GM23338 (cell line): ENCODE data around the gene ATP6V1A. TPM values are rescaled to one million over a fixed set of nuclear protein-coding genes. Genes with fewer than 3 reads are reported as not detected.
A peak's percentile ranks its signal among the peaks of the same experiment; 100 is the strongest.

Experiments used
- ATAC-seq: fragments of 200-7000 bp; cut with Tn5 transposase; 3 replicates; pipeline ENCODE4 v1.9.1; 2020
- DNase-seq: peaks from one replicate; pipeline ENCODE4 v3.0.0-alpha.2; 2015; ENCODE audit warnings: low spot score
- H2AFZ ChIP-seq: fragments of 200-600 bp; sonication (generic); 2 replicates; pipeline ENCODE4 v1.8.0; 2016; ENCODE audit warnings: antibody characterized with exemption, mild to moderate bottlenecking, moderate library complexity
- H3F3A ChIP-seq: fragments of 200-600 bp; sonication (generic); replicated peaks from 2 replicates; pipeline ENCODE4 v1.8.0; 2017; ENCODE audit warnings: antibody characterized with exemption, mixed run types, low read depth
- H3K27ac ChIP-seq: fragments of 200-600 bp; sonication (generic); 2 replicates; pipeline ENCODE4 v1.6.1; 2016; ENCODE audit warnings: low read depth
- H3K27me3 ChIP-seq: fragments of 200-600 bp; sonication (generic); 2 replicates; pipeline ENCODE4 v1.8.0; 2016; ENCODE audit warnings: mild to moderate bottlenecking, mixed run types, moderate library complexity; ENCODE audit not compliant: insufficient read depth
- H3K36me3 ChIP-seq: fragments of 200-600 bp; sonication (generic); 2 replicates; pipeline ENCODE4 v1.8.0; 2016; ENCODE audit warnings: mild to moderate bottlenecking; ENCODE audit not compliant: insufficient read depth
- H3K4me1 ChIP-seq: fragments of 200-600 bp; sonication (generic); 2 replicates; pipeline ENCODE4 v1.8.0; 2016; ENCODE audit warnings: mild to moderate bottlenecking, moderate library complexity; ENCODE audit not compliant: insufficient read depth
- H3K4me2 ChIP-seq: fragments of 200-600 bp; sonication (generic); 2 replicates; pipeline ENCODE4 v1.7.1; 2017; ENCODE audit warnings: mixed run types
- H3K4me3 ChIP-seq: fragments of 200-600 bp; sonication (generic); 2 replicates; pipeline ENCODE4 v1.6.1; 2016; ENCODE audit warnings: mixed run types
- H3K79me2 ChIP-seq: fragments of 200-600 bp; sonication (generic); replicated peaks from 2 replicates; pipeline ENCODE4 v1.8.0; 2017; ENCODE audit warnings: mild to moderate bottlenecking; ENCODE audit not compliant: insufficient read depth
- H3K9me2 ChIP-seq: fragments of 200-600 bp; sonication (generic); 2 replicates; pipeline ENCODE4 v1.8.0; 2017; ENCODE audit not compliant: insufficient read depth
- H4K20me1 ChIP-seq: fragments of 200-600 bp; sonication (generic); replicated peaks from 2 replicates; pipeline ENCODE4 v1.8.0; 2017; ENCODE audit warnings: mild to moderate bottlenecking; ENCODE audit not compliant: insufficient read depth
- H3K27ac Mint-ChIP-seq: 2 replicates; pipeline ENCODE4 v1.8.0; 2020; ENCODE audit warnings: inconsistent platforms, mild to moderate bottlenecking, moderate library complexity, mixed read lengths
- H3K27me3 Mint-ChIP-seq: 3 replicates; pipeline ENCODE4 v1.8.0; 2022; ENCODE audit warnings: low read depth, mild to moderate bottlenecking, moderate library complexity, mixed read lengths, inconsistent platforms; ENCODE audit not compliant: insufficient read depth, poor library complexity
- H3K36me3 Mint-ChIP-seq: 3 replicates; pipeline ENCODE4 v1.8.0; 2021; ENCODE audit warnings: low read depth, mild to moderate bottlenecking, inconsistent platforms, moderate library complexity, mixed read lengths
- H3K4me1 Mint-ChIP-seq: 3 replicates; pipeline ENCODE4 v1.8.0; 2020; ENCODE audit warnings: mild to moderate bottlenecking, inconsistent platforms, mixed read lengths
- H3K4me3 Mint-ChIP-seq: 3 replicates; pipeline ENCODE4 v1.8.0; 2021; ENCODE audit warnings: moderate library complexity, mild to moderate bottlenecking, inconsistent platforms, mixed read lengths
- H3K9me3 Mint-ChIP-seq: 3 replicates; pipeline ENCODE4 v1.8.0; 2020; ENCODE audit warnings: moderate library complexity, mild to moderate bottlenecking, inconsistent platforms, mixed read lengths
- CREB1 ChIP-seq: fragments of 250-450 bp; sonication (Bioruptor Pico); IDR thresholded peaks from 2 replicates; pipeline ENCODE4 v1.5.0; 2020; ENCODE audit warnings: low read depth, mild to moderate bottlenecking, moderate library complexity
- EZH2phosphoT487 ChIP-seq: fragments of 200-600 bp; sonication (generic); IDR thresholded peaks from one replicate; pipeline ENCODE4 v1.8.1; 2018; ENCODE audit warnings: antibody characterized with exemption; ENCODE audit not compliant: unreplicated experiment
- JUNB ChIP-seq: IDR thresholded peaks from one replicate; pipeline ENCODE4 v1.6.1; 2016; ENCODE audit warnings: antibody characterized with exemption; ENCODE audit not compliant: unreplicated experiment
- ZNF114 ChIP-seq: fragments of 250-450 bp; sonication (Bioruptor Pico); IDR thresholded peaks from 2 replicates; pipeline ENCODE4 v1.5.0; 2020; ENCODE audit warnings: mild to moderate bottlenecking, moderate library complexity
- ZNF331 ChIP-seq: fragments of 250-450 bp; sonication (Bioruptor Pico); IDR thresholded peaks from 2 replicates; pipeline ENCODE4 v1.5.0; 2020; ENCODE audit warnings: low read depth, mild to moderate bottlenecking, moderate library complexity
- polyA plus RNA-seq: library from polyadenylated mRNA; unstranded; fragments of >200 nt; fragmentation: Nextera tagmentation; extraction: Ambion mirVana; gene quantifications from 2 replicates; pipeline ENCODE4 v1.2.1, GENCODE V29; 2016
- total RNA-seq: library from RNA; depleted of rRNA; stranded (reverse); fragments of >200 nt; shearing (Covaris generic); gene quantifications from 2 replicates; pipeline ENCODE4 v1.2.3, GENCODE V29; 2014
- TF ChIP-seq, protein P1 (sequence below), 2 experiments: fragments of 200-600 bp in 1 of 2; sonication (generic) in 1 of 2; conservative IDR thresholded peaks; 2 replicates each; pipeline versions ENCODE4 v1.5.1 to v1.6.1; 2016 to 2017; ENCODE audit warnings: antibody characterized with exemption in 2 of 2, low read depth in 2 of 2, mild to moderate bottlenecking in 2 of 2, moderate library complexity in 1 of 2
- TF ChIP-seq, protein P2 (sequence below): fragments of 250-450 bp; sonication (Bioruptor Pico); IDR thresholded peaks from 2 replicates; pipeline ENCODE4 v1.5.0; 2020; ENCODE audit warnings: mild to moderate bottlenecking, moderate library complexity

The ATP6V1A gene
- total and polyA plus RNA-seq, 2 experiments from 2014 or later = 38.0 to 87.3 TPM

DNA sequence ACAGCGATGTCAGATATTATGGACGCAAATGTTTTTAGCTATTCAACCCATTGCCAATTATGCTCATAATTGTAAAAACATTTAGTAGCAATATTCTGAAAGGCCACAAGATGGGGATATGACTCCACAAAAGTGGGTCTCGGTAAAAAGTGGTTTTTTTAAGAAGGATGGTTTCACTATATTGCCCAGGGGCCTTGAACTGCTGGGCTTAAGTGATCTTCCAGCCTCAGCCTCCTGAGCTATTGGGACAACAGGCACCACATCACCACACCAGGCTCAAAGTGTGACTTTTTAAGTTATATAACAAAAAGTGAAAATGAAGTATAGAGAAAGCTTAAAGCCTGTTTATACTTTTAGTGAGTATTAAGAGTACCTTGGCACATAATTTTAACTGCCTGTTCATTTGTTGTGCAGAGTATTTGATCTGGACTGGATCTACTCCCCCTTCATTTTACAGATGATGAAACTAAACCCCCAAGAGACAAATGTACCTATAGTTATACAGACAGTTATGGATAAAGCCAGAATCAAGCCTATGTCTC, 10.2 kb upstream of the ATP6V1A start:
- H3K36me3 Mint-ChIP-seq = no peaks in the 10 kb centered on the region; the same call in 2 of the 3 replicates
- peaks cover 73% of the 10 kb centered on the region for H3K4me1 Mint-ChIP-seq
- Histone ChIP-seq H3K36me3 (no peaks in the 10 kb centered on the region), H3K9me2 (no peaks in the 10 kb centered on the region), H3K4me1 (peaks cover 32% of the 10 kb centered on the region), H2AFZ (no peak overlapping the region), H3K27ac (peak overlapping the region; percentile 26), H3K4me2 (no peak overlapping the region), H3K4me3 (no peak overlapping the region), H4K20me1 (peaks cover 49% of the 10 kb centered on the region), H3F3A (no peaks in the 10 kb centered on the region), H3K27me3 (no peaks in the 10 kb centered on the region), H3K79me2 (peaks cover 100% of the 10 kb centered on the region)
- peak; percentile 75 for DNase-seq
- H3K9me3 Mint-ChIP-seq = no peaks in the 10 kb centered on the region
- TF ChIP-seq, protein P1, sequence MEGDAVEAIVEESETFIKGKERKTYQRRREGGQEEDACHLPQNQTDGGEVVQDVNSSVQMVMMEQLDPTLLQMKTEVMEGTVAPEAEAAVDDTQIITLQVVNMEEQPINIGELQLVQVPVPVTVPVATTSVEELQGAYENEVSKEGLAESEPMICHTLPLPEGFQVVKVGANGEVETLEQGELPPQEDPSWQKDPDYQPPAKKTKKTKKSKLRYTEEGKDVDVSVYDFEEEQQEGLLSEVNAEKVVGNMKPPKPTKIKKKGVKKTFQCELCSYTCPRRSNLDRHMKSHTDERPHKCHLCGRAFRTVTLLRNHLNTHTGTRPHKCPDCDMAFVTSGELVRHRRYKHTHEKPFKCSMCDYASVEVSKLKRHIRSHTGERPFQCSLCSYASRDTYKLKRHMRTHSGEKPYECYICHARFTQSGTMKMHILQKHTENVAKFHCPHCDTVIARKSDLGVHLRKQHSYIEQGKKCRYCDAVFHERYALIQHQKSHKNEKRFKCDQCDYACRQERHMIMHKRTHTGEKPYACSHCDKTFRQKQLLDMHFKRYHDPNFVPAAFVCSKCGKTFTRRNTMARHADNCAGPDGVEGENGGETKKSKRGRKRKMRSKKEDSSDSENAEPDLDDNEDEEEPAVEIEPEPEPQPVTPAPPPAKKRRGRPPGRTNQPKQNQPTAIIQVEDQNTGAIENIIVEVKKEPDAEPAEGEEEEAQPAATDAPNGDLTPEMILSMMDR (conservative IDR thresholded peaks at IDR 0.05; ENCODE audit: low read depth in 2 of 2) = peak; percentile 62 to 75
- TF ChIP-seq ZNF114 (CRISPR knock-in tag) = no peak
- ATAC-seq = peak; percentile 76
- peak overlapping the region; percentile 17; the same call in 1 of the 2 replicates for H3K27ac Mint-ChIP-seq
- H3K27me3 Mint-ChIP-seq = no peaks in the 10 kb centered on the region
- no peak overlapping the region for H3K4me3 Mint-ChIP-seq

DNA sequence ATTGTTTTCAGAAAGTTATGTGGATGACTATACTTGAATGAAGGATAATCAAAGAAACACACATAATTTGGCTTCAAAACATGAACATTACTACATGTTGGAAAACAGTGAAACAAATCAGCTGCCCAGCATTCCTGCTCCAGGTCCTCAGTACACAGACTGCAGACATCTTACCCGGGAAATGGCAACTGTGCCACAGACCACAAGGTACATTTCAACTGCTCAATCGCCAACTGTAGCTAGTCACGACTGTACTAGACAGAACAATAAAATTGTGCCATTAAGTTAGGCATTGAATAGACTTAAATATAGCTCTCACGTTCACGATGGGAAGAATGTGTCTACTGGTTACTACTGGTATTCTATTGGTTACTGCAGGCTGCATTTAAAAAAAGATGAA, 5.7 kb upstream of the ATP6V1A start:
- peaks cover 51% of the 10 kb centered on the region for H4K20me1 ChIP-seq
- Mint-ChIP-seq H3K9me3 (no peaks in the 10 kb centered on the region), H3K4me3 (no peak overlapping the region), H3K36me3 (peaks cover 14% of the 10 kb centered on the region), H3K27ac (no peak overlapping the region; the same call in 1 of the 2 replicates), H3K4me1 (peaks cover 71% of the 10 kb centered on the region), H3K27me3 (peaks cover 11% of the 10 kb centered on the region)
- H3K79me2 ChIP-seq = peaks cover 97% of the 10 kb centered on the region
- no peaks in the 10 kb centered on the region for H3F3A ChIP-seq
- H3K4me2 ChIP-seq = no peak overlapping the region; the same call in 1 of the 2 replicates
- DNase-seq (no peak), ATAC-seq (no peak)
- TF ChIP-seq JUNB = no peak
- TF ChIP-seq EZH2phosphoT487 = no peak
- no peak for TF ChIP-seq ZNF331 (CRISPR knock-in tag)
- no peak for TF ChIP-seq CREB1
- TF ChIP-seq, protein P2, sequence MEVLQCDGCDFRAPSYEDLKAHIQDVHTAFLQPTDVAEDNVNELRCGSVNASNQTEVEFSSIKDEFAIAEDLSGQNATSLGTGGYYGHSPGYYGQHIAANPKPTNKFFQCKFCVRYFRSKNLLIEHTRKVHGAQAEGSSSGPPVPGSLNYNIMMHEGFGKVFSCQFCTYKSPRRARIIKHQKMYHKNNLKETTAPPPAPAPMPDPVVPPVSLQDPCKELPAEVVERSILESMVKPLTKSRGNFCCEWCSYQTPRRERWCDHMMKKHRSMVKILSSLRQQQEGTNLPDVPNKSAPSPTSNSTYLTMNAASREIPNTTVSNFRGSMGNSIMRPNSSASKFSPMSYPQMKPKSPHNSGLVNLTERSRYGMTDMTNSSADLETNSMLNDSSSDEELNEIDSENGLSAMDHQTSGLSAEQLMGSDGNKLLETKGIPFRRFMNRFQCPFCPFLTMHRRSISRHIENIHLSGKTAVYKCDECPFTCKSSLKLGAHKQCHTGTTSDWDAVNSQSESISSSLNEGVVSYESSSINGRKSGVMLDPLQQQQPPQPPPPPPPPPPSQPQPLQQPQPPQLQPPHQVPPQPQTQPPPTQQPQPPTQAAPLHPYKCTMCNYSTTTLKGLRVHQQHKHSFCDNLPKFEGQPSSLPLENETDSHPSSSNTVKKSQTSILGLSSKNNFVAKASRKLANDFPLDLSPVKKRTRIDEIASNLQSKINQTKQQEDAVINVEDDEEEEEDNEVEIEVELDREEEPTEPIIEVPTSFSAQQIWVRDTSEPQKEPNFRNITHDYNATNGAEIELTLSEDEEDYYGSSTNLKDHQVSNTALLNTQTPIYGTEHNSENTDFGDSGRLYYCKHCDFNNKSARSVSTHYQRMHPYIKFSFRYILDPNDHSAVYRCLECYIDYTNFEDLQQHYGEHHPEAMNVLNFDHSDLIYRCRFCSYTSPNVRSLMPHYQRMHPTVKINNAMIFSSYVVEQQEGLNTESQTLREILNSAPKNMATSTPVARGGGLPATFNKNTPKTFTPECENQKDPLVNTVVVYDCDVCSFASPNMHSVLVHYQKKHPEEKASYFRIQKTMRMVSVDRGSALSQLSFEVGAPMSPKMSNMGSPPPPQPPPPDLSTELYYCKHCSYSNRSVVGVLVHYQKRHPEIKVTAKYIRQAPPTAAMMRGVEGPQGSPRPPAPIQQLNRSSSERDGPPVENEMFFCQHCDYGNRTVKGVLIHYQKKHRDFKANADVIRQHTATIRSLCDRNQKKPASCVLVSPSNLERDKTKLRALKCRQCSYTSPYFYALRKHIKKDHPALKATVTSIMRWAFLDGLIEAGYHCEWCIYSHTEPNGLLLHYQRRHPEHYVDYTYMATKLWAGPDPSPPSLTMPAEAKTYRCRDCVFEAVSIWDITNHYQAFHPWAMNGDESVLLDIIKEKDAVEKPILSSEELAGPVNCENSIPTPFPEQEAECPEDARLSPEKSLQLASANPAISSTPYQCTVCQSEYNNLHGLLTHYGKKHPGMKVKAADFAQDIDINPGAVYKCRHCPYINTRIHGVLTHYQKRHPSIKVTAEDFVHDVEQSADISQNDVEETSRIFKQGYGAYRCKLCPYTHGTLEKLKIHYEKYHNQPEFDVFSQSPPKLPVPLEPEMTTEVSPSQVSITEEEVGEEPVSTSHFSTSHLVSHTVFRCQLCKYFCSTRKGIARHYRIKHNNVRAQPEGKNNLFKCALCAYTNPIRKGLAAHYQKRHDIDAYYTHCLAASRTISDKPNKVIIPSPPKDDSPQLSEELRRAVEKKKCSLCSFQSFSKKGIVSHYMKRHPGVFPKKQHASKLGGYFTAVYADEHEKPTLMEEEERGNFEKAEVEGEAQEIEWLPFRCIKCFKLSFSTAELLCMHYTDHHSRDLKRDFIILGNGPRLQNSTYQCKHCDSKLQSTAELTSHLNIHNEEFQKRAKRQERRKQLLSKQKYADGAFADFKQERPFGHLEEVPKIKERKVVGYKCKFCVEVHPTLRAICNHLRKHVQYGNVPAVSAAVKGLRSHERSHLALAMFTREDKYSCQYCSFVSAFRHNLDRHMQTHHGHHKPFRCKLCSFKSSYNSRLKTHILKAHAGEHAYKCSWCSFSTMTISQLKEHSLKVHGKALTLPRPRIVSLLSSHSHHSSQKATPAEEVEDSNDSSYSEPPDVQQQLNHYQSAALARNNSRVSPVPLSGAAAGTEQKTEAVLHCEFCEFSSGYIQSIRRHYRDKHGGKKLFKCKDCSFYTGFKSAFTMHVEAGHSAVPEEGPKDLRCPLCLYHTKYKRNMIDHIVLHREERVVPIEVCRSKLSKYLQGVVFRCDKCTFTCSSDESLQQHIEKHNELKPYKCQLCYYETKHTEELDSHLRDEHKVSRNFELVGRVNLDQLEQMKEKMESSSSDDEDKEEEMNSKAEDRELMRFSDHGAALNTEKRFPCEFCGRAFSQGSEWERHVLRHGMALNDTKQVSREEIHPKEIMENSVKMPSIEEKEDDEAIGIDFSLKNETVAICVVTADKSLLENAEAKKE (CRISPR knock-in tag) = no peak
- H3K36me3 ChIP-seq = no peaks in the 10 kb centered on the region
- H3K27me3 ChIP-seq = no peaks in the 10 kb centered on the region
- no peak overlapping the region for H3K4me3 ChIP-seq
- peaks cover 42% of the 10 kb centered on the region for H3K4me1 ChIP-seq
- H3K27ac ChIP-seq = peak overlapping the region; percentile 16; the same call in 1 of the 2 replicates
- no peak overlapping the region for H2AFZ ChIP-seq
- H3K9me2 ChIP-seq = no peaks in the 10 kb centered on the region
